A673 (cell line): ENCODE measurements around the gene CPB2. TPM values are rescaled to one million over a fixed set of nuclear protein-coding genes. Genes with fewer than 3 reads are reported as not detected.

Experiments used
- BruUV-seq: library from RNA; stranded (reverse); fragments of 400-500 nt; replicated peaks from 2 replicates; lab custom pipeline; 2021; lab: Mats Ljungman, UMichigan
- CTCF ChIA-PET: fragments of 300-600 bp; sonication (Branson Sonifier 250); formaldehyde crosslinking; loops from one replicate; lab custom pipeline; 2022; ENCODE audit warnings: antibody characterized with exemption; lab: Charles Lee
- POLR2A ChIA-PET: fragments of 300-600 bp; sonication (Branson Sonifier 250); formaldehyde crosslinking; loops from one replicate; lab custom pipeline; 2022; ENCODE audit warnings: antibody characterized with exemption; ENCODE audit not compliant: low non-redundant PET; lab: Charles Lee
- DNase-seq: peaks from one replicate; pipeline ENCODE4 v3.0.0-alpha.2; 2015; ENCODE audit warnings: low spot score
- H3K27ac ChIP-seq: fragments of 200-600 bp; sonication (generic); 2 replicates; pipeline ENCODE4 v1.5.1; 2016; ENCODE audit warnings: mixed run types, low read depth, mild to moderate bottlenecking, mixed read lengths, antibody characterized with exemption, low read length; ENCODE audit not compliant: poor library complexity, severe bottlenecking
- H3K27me3 ChIP-seq: fragments of 200-600 bp; sonication (generic); replicated peaks from 2 replicates; pipeline ENCODE4 v1.6.1; 2017; ENCODE audit warnings: mixed run types, low read depth, mild to moderate bottlenecking, mixed read lengths, antibody characterized with exemption, low read length; ENCODE audit not compliant: insufficient read depth, poor library complexity
- H3K36me3 ChIP-seq: fragments of 200-600 bp; sonication (generic); 2 replicates; pipeline ENCODE4 v1.6.1; 2016; ENCODE audit warnings: mixed run types, mild to moderate bottlenecking, mixed read lengths, antibody characterized with exemption, low read length; ENCODE audit not compliant: insufficient read depth, poor library complexity, severe bottlenecking
- H3K4me1 ChIP-seq: fragments of 200-600 bp; sonication (generic); 2 replicates; pipeline ENCODE4 v1.6.1; 2017; ENCODE audit warnings: mixed run types, mild to moderate bottlenecking, mixed read lengths, antibody characterized with exemption, low read length; ENCODE audit not compliant: insufficient read depth, poor library complexity, severe bottlenecking
- H3K4me3 ChIP-seq: fragments of 200-600 bp; sonication (generic); 2 replicates; pipeline ENCODE4 v1.5.1; 2016; ENCODE audit warnings: low read depth, mixed run types, mild to moderate bottlenecking, mixed read lengths, low read length; ENCODE audit not compliant: poor library complexity, severe bottlenecking
- H3K9me3 ChIP-seq: fragments of 200-600 bp; sonication (generic); 2 replicates; pipeline ENCODE4 v1.6.1; 2016; ENCODE audit warnings: mixed run types, low read depth, mild to moderate bottlenecking, mixed read lengths, antibody characterized with exemption, low read length; ENCODE audit not compliant: poor library complexity, severe bottlenecking
- CTCF ChIP-seq: fragments of 300-800, 200-600 bp; sonication (generic); conservative IDR thresholded peaks from 2 replicates; pipeline ENCODE4 v1.5.1; 2017; ENCODE audit warnings: low read depth, mild to moderate bottlenecking, antibody characterized with exemption, low read length, moderate library complexity, mixed read lengths
- EZH2 ChIP-seq: fragments of 200-600 bp; sonication (generic); IDR thresholded peaks from 2 replicates; pipeline ENCODE4 v1.6.1; 2017; ENCODE audit warnings: borderline replicate concordance, low read depth, mild to moderate bottlenecking, mixed read lengths, antibody characterized with exemption, low read length; ENCODE audit not compliant: poor library complexity, severe bottlenecking
- intact Hi-C: fragments of 100-400 bp; cut with micrococcal nuclease; formaldehyde crosslinking; loops from one replicate; pipeline ENCODE4 v1.10.0; 2022; ENCODE audit not compliant: unreplicated experiment
- total RNA-seq: library from RNA; stranded (reverse); gene quantifications from 2 replicates; pipeline ENCODE4 v1.2.3, GENCODE V29; 2021

CPB2 gene
- total RNA-seq, 1 experiment from 2014 or later: 5.5 TPM

- H3K4me3 ChIP-seq: no peak overlapping the region
- H3K27me3 ChIP-seq: no peaks in the 10 kb centered on the region
- no peak for TF ChIP-seq CTCF
- no peak for TF ChIP-seq EZH2
- ChIA-PET CTCF (no interaction called here), POLR2A (no interaction called here)
- peaks cover 43% of the 10 kb centered on the region for H3K4me1 ChIP-seq
- peak overlapping the region; percentile 76 for H3K27ac ChIP-seq
- BruUV-seq: no TSS peak
- DNase-seq: peak; percentile 77
- peaks cover 7% of the 10 kb centered on the region for H3K36me3 ChIP-seq
- intact Hi-C loops: no loop called here
- no peaks in the 10 kb centered on the region for H3K9me3 ChIP-seq
These were observed 3.2 kb downstream of the CPB2 start for GRCh38 chr13:46101484-46102254.

DNA sequence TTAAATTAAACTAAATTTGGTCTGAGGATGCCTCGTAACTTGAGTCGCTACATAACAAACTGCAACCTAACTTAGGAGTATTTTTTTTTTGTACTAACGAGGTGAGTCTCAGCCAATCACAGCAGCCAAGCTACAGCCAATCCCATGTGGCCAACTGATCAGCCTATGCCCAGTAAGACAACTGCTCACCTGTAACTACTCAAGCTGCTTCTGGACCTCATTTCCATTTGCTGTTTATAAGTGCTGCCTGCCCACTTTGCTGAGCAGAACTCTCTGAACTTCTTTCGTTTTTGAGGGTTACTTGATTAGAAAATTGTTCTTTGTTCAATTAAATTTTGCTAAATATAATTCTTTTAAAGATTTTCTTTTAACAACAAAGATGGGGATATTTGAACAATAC lies 3.8 kb downstream of the CPB2 start:
- ChIA-PET POLR2A (no interaction called here), CTCF (no interaction called here)
- no peak overlapping the region for H3K4me3 ChIP-seq
- no TSS peak for BruUV-seq
- H3K27me3 ChIP-seq: no peaks in the 10 kb centered on the region
- H3K4me1 ChIP-seq: peaks cover 37% of the 10 kb centered on the region
- DNase-seq: no peak
- H3K9me3 ChIP-seq: no peaks in the 10 kb centered on the region
- peaks cover 7% of the 10 kb centered on the region for H3K36me3 ChIP-seq
- TF ChIP-seq CTCF (no peak), EZH2 (no peak)
- H3K27ac ChIP-seq: peak overlapping the region; percentile 76
- intact Hi-C loops: no loop called here

DNA sequence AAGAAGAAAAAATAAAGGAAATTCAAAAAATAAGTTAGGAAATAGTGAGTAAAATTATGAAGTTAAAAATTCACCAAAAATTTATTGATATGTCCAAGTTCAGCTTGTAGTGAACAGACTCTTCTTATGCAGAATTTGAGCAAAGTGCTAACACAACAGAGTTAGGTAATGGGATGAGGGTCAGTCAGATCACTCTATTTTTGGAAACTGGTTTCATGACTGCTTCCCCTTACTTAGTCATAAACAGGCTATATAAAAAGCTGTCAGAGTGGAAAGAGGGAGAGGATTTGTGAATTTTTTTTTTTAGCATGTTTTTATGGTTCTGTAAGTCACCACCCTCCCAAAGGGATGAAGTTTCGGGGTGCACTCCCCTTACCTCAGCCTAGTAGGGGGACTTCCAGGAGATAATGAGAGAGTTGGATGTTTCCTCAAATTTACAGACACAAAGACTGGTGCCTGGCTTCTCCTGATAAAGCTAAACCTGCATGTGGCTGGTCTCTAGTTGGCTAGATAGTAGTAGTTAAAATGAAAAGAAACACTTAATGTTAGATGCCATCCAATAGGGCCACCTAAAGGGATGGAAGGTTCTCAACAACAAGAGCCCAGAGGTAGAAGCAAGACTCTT lies 4.5 kb downstream of the CPB2 start:
- DNase-seq: no peak
- intact Hi-C loops: no loop called here
- Histone ChIP-seq H3K9me3 (no peaks in the 10 kb centered on the region), H3K4me1 (peaks cover 37% of the 10 kb centered on the region), H3K4me3 (no peak overlapping the region), H3K36me3 (peaks cover 7% of the 10 kb centered on the region), H3K27ac (peak overlapping the region; percentile 76), H3K27me3 (no peaks in the 10 kb centered on the region)
- no TSS peak for BruUV-seq
- CTCF ChIA-PET: no interaction called here
- TF ChIP-seq CTCF (no peak), EZH2 (no peak)
- POLR2A ChIA-PET: no interaction called here
